ENCODE data around the gene ACSS1. TPM values are rescaled to one million over a fixed set of nuclear protein-coding genes. Genes with fewer than 3 reads are reported as not detected.

The ACSS1 gene
- total RNA-seq, 1 donor from 2014 or later, result 0.27 TPM

GRCh38 chr20:25047766-25048165 is 10.2 kb downstream of the ACSS1 start:
- TF ChIP-seq CTCF (IDR thresholded peaks at IDR 0.05; ENCODE audit: insufficient read depth, low read depth, low read length) (no peak), EZH2 (IDR thresholded peaks at IDR 0.05; ENCODE audit: insufficient read depth, low read length) (no peak)
- Mint-ChIP-seq H3K36me3 (ENCODE audit: low read depth, unreplicated experiment) (peaks cover 2% of the 10 kb centered on the region), H3K9me3 (ENCODE audit: unreplicated experiment) (no peaks in the 10 kb centered on the region), H3K4me1 (ENCODE audit: low read depth, unreplicated experiment) (no peaks in the 10 kb centered on the region), H3K27ac (ENCODE audit: unreplicated experiment) (no peak overlapping the region), H3K27me3 (ENCODE audit: low read depth, unreplicated experiment) (peaks cover 79% of the 10 kb centered on the region), H3K4me3 (ENCODE audit: unreplicated experiment) (no peak overlapping the region)
- Histone ChIP-seq H3K27me3 (ENCODE audit: insufficient read depth, low read length) (peaks cover 22% of the 10 kb centered on the region), H4K20me1 (ENCODE audit: insufficient read depth, low read length) (no peaks in the 10 kb centered on the region), H3K36me3 (ENCODE audit: insufficient read depth, low read length) (no peaks in the 10 kb centered on the region), H2AFZ (ENCODE audit: low read depth, low read length) (no peak overlapping the region), H3K9me3 (ENCODE audit: insufficient read depth, low read depth, low read length) (no peaks in the 10 kb centered on the region), H3K27ac (ENCODE audit: low read depth, low read length) (no peak overlapping the region), H3K79me2 (ENCODE audit: insufficient read depth, low read length) (no peaks in the 10 kb centered on the region), H3K9ac (ENCODE audit: low read length) (no peak overlapping the region), H3K4me1 (ENCODE audit: insufficient read depth, low read length) (no peaks in the 10 kb centered on the region), H3K4me3 (ENCODE audit: insufficient read depth, low read depth, low read length) (no peak overlapping the region), H3K4me2 (ENCODE audit: low read length) (no peak overlapping the region)
- no peak for FAIRE-seq
- DNase-seq (ENCODE audit: low read depth), result no peak

GRCh38 chr20:25046736-25047666 is 10.9 kb downstream of the ACSS1 start:
- Histone ChIP-seq H3K27me3 (ENCODE audit: insufficient read depth, low read length) (peaks cover 22% of the 10 kb centered on the region), H3K9me3 (ENCODE audit: insufficient read depth, low read depth, low read length) (no peaks in the 10 kb centered on the region), H2AFZ (ENCODE audit: low read depth, low read length) (no peak overlapping the region), H3K27ac (ENCODE audit: low read depth, low read length) (no peak overlapping the region), H3K4me2 (ENCODE audit: low read length) (no peak overlapping the region), H3K9ac (ENCODE audit: low read length) (no peak overlapping the region), H3K4me1 (ENCODE audit: insufficient read depth, low read length) (no peaks in the 10 kb centered on the region), H3K79me2 (ENCODE audit: insufficient read depth, low read length) (no peaks in the 10 kb centered on the region), H4K20me1 (ENCODE audit: insufficient read depth, low read length) (no peaks in the 10 kb centered on the region), H3K36me3 (ENCODE audit: insufficient read depth, low read length) (no peaks in the 10 kb centered on the region), H3K4me3 (ENCODE audit: insufficient read depth, low read depth, low read length) (no peak overlapping the region)
- Mint-ChIP-seq H3K27ac (ENCODE audit: unreplicated experiment) (no peak overlapping the region), H3K36me3 (ENCODE audit: low read depth, unreplicated experiment) (peaks cover 2% of the 10 kb centered on the region), H3K9me3 (ENCODE audit: unreplicated experiment) (no peaks in the 10 kb centered on the region), H3K4me1 (ENCODE audit: low read depth, unreplicated experiment) (no peaks in the 10 kb centered on the region), H3K27me3 (ENCODE audit: low read depth, unreplicated experiment) (peaks cover 82% of the 10 kb centered on the region), H3K4me3 (ENCODE audit: unreplicated experiment) (no peak overlapping the region)
- DNase-seq (ENCODE audit: low read depth), result no peak
- no peak for FAIRE-seq
- TF ChIP-seq EZH2 (IDR thresholded peaks at IDR 0.05; ENCODE audit: insufficient read depth, low read length) (no peak), CTCF (IDR thresholded peaks at IDR 0.05; ENCODE audit: insufficient read depth, low read depth, low read length) (no peak)

GRCh38 chr20:25046181-25046641 is 11.7 kb downstream of the ACSS1 start:
- Histone ChIP-seq H3K4me1 (ENCODE audit: insufficient read depth, low read length) (no peaks in the 10 kb centered on the region), H3K4me3 (ENCODE audit: insufficient read depth, low read depth, low read length) (no peak overlapping the region), H2AFZ (ENCODE audit: low read depth, low read length) (no peak overlapping the region), H3K9ac (ENCODE audit: low read length) (no peak overlapping the region), H3K9me3 (ENCODE audit: insufficient read depth, low read depth, low read length) (no peaks in the 10 kb centered on the region), H3K36me3 (ENCODE audit: insufficient read depth, low read length) (no peaks in the 10 kb centered on the region), H3K27me3 (ENCODE audit: insufficient read depth, low read length) (peaks cover 18% of the 10 kb centered on the region), H3K27ac (ENCODE audit: low read depth, low read length) (no peak overlapping the region), H4K20me1 (ENCODE audit: insufficient read depth, low read length) (no peaks in the 10 kb centered on the region), H3K4me2 (ENCODE audit: low read length) (no peak overlapping the region), H3K79me2 (ENCODE audit: insufficient read depth, low read length) (no peaks in the 10 kb centered on the region)
- no peak overlapping the region for H3K27ac Mint-ChIP-seq (ENCODE audit: unreplicated experiment)
- H3K36me3 Mint-ChIP-seq (ENCODE audit: low read depth, unreplicated experiment), result peaks cover 2% of the 10 kb centered on the region
- no peaks in the 10 kb centered on the region for H3K9me3 Mint-ChIP-seq (ENCODE audit: unreplicated experiment)
- H3K4me1 Mint-ChIP-seq (ENCODE audit: low read depth, unreplicated experiment), result no peaks in the 10 kb centered on the region
- H3K27me3 Mint-ChIP-seq (ENCODE audit: low read depth, unreplicated experiment), result peaks cover 79% of the 10 kb centered on the region
- FAIRE-seq, result no peak
- H3K4me3 Mint-ChIP-seq (ENCODE audit: unreplicated experiment), result no peak overlapping the region
- no peak for TF ChIP-seq CTCF (IDR thresholded peaks at IDR 0.05; ENCODE audit: insufficient read depth, low read depth, low read length)
- TF ChIP-seq EZH2 (IDR thresholded peaks at IDR 0.05; ENCODE audit: insufficient read depth, low read length), result no peak
- no peak for DNase-seq (ENCODE audit: low read depth)

Data from astrocyte (in vitro differentiated cells and primary cell).